SJSA1 (cell line): ENCODE results near the gene PPCDC. TPM values are rescaled to one million over a fixed set of nuclear protein-coding genes. Genes with fewer than 3 reads are reported as not detected.

Experiments
- DNase-seq, 2 experiments: peaks; one replicate each; pipeline ENCODE4 v3.0.0-alpha.2; 2015 to 2020; ENCODE audit warnings: low spot score in 2 of 2, low read depth in 1 of 2
- H3K27ac ChIP-seq: fragments of 250-450 bp; sonication (Bioruptor Pico); 2 replicates; pipeline ENCODE4 v1.5.1; 2020; ENCODE audit warnings: mild to moderate bottlenecking, moderate library complexity
- H3K27me3 ChIP-seq: fragments of 250-450 bp; sonication (Bioruptor Pico); replicated peaks from 2 replicates; pipeline ENCODE4 v1.5.1; 2020; ENCODE audit warnings: mild to moderate bottlenecking, moderate library complexity
- H3K36me3 ChIP-seq: fragments of 250-450 bp; sonication (Bioruptor Pico); 2 replicates; pipeline ENCODE4 v1.5.1; 2020; ENCODE audit warnings: mild to moderate bottlenecking
- H3K4me1 ChIP-seq: fragments of 250-450 bp; sonication (Bioruptor Pico); replicated peaks from 2 replicates; pipeline ENCODE4 v1.6.1; 2021; ENCODE audit warnings: mild to moderate bottlenecking
- H3K4me3 ChIP-seq: fragments of 250-450 bp; sonication (Bioruptor Pico); 2 replicates; pipeline ENCODE4 v1.5.1; 2020; ENCODE audit warnings: mild to moderate bottlenecking
- H3K9me3 ChIP-seq: fragments of 250-450 bp; sonication (Bioruptor Pico); replicated peaks from 2 replicates; pipeline ENCODE4 v1.5.1; 2020; ENCODE audit warnings: mild to moderate bottlenecking
- total RNA-seq: library from RNA; depleted of rRNA; stranded (reverse); fragments of >200 nt; shearing (Covaris generic); gene quantifications from 2 replicates; pipeline ENCODE4 v1.2.3, GENCODE V29; 2014; rRNA removed

PPCDC gene, protein sequence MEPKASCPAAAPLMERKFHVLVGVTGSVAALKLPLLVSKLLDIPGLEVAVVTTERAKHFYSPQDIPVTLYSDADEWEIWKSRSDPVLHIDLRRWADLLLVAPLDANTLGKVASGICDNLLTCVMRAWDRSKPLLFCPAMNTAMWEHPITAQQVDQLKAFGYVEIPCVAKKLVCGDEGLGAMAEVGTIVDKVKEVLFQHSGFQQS
- total RNA-seq = 12.9 and 25.0 TPM in 2 replicates

DNA sequence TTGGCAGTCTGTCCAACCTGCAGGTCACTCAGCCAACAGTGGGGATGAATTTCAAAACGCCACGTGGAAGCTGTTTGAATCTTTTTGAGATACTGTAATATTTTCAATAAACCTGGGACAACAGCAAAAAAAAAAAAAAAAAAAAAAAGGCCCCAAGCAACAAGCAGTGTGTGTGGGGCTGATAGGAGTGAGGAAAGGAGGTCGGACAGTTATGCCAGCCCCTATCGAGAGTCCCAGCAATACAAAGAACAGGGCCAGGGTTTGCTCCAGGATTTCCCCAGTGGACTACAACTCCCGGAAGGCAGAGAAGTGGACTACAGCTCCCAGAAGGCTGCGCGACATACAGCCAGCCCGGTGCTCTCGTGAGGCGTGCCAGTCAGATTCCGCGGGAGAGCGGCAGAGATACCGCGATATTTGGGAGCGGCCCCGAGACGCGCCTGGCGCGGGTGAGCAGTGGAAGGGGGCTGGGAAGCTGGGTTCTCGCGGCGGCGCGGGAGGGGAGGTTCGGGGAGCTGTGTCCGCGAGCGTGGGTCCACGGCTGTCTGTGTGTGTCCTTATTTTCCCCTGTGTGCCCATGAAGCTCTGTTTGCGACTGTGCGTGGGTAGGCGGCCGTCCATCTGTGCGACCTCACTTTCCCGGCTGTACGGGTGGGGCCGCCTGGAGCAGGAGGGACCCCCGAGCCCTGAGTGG is at the start of gene PPCDC:
PPCDC (plus strand) TSS at position 410 of the 691 bp plus-strand sequence. CDS start 4,729 bp downstream, outside the sequence.
- peaks cover 7% of the 10 kb centered on the region; the same call in 1 of the 2 replicates for H3K36me3 ChIP-seq
- peak within 1 kb of the TSS; percentile 70 for H3K27ac ChIP-seq
- H3K4me1 ChIP-seq = no peaks in the 10 kb centered on the region
- DNase-seq = peak; percentile 90 to 97
- H3K4me3 ChIP-seq = peak within 1 kb of the TSS; percentile 78
- no peaks in the 10 kb centered on the region for H3K9me3 ChIP-seq
- no peaks in the 10 kb centered on the region for H3K27me3 ChIP-seq

DNA sequence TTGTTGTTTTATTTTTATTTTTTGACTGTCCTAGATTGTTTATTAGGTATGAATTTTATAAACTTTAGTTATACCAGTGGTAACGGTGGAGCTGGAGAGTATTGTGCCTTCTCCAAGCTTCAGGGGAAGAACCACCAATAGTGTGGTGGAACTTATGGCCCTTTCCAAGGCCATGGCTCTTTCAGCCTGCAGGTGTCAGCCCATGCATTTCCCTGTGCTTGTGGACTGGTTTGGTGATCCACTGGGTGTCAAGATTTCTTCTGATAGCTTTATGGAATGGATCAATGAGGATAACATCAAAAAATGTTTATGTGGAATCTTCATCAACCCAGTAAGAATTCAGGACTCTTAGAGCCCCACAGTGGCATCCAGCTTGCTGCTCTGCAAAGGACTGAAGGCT is 47.2 kb upstream of the PPCDC start:
- Histone ChIP-seq H3K27me3 (peaks cover 3% of the 10 kb centered on the region; the same call in 1 of the 2 replicates), H3K9me3 (no peaks in the 10 kb centered on the region), H3K4me1 (peaks cover 5% of the 10 kb centered on the region), H3K4me3 (no peak overlapping the region), H3K27ac (no peak overlapping the region), H3K36me3 (no peaks in the 10 kb centered on the region)
- no peak for DNase-seq

- Histone ChIP-seq H3K9me3 (no peaks in the 10 kb centered on the region), H3K36me3 (no peaks in the 10 kb centered on the region), H3K27me3 (peaks cover 3% of the 10 kb centered on the region; the same call in 1 of the 2 replicates), H3K4me1 (peaks cover 5% of the 10 kb centered on the region), H3K27ac (no peak overlapping the region), H3K4me3 (no peak overlapping the region)
- no peak for DNase-seq
Observed at GRCh38 chr15:74977599-74977998, 45.8 kb upstream of the PPCDC start.

DNA sequence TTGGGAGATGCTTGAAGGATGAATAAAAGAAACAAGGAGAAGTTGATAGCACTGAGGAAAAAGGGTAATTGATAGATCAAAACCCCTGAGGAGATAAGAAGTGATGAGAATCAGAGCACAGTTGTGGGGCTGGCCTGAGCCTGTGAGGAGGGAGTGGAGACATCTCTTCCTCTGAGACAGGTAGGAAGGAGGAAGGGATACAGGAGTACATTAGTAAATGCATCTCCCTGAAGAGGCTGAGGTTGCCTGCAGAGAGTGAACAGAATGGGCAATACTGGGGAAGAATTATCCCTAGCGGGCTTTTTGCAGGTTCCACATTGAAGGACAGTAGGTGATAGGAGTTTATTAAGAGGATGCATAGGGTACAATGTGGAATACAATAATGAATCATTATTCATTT is 45.3 kb upstream of the PPCDC start:
- peaks cover 3% of the 10 kb centered on the region; the same call in 1 of the 2 replicates for H3K27me3 ChIP-seq
- H3K9me3 ChIP-seq = no peaks in the 10 kb centered on the region
- no peak overlapping the region for H3K27ac ChIP-seq
- H3K4me3 ChIP-seq = no peak overlapping the region
- DNase-seq = no peak
- peaks cover 5% of the 10 kb centered on the region for H3K4me1 ChIP-seq
- no peaks in the 10 kb centered on the region for H3K36me3 ChIP-seq

DNA sequence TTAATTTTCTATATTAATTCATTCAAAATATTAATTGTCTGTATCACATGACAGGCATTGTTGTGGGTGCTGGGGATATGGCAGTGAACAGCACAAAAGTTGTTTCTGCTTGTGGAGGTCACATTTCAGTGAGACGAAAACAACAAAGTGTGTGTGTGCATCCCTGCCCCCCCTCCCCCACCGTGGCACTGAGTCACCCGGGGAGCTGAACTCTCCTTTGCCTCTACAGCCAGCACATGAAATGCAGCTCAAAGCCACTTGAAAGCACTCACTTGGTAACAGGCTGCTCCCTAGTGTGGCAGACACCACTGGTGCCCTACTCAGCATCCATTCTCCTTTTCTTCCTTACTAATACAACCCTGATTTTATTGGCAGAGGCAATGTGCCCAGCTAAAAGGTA is 44.9 kb upstream of the PPCDC start:
- H3K4me3 ChIP-seq = no peak overlapping the region
- H3K27ac ChIP-seq = no peak overlapping the region
- peaks cover 5% of the 10 kb centered on the region for H3K4me1 ChIP-seq
- DNase-seq = peak in 1 of 2 experiments; percentile 69
- H3K27me3 ChIP-seq = peaks cover 3% of the 10 kb centered on the region; the same call in 1 of the 2 replicates
- no peaks in the 10 kb centered on the region for H3K9me3 ChIP-seq
- no peaks in the 10 kb centered on the region for H3K36me3 ChIP-seq

DNA sequence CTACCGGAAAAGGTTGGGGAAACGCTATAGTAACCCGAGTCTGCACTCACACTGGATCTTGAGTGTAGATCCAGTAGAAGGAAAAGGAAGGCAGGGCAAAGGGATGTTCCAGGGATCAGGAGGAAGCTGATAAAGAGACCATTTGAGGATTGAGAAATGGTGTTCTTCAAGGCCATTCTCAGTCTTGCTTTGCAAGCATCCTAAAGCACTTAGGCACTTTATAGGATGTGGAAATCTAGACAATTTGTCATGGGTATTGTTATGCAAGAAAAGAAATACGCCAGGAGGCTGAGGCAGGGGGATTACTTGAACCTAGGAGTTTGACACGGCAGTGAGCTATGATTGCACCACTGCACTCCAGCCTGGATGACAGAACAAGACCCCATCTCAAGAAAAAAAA is 41.2 kb upstream of the PPCDC start:
- Histone ChIP-seq H3K27me3 (peaks cover 23% of the 10 kb centered on the region), H3K4me3 (no peak overlapping the region), H3K27ac (no peak overlapping the region), H3K36me3 (no peaks in the 10 kb centered on the region), H3K4me1 (peaks cover 5% of the 10 kb centered on the region), H3K9me3 (no peaks in the 10 kb centered on the region)
- DNase-seq = no peak

DNA sequence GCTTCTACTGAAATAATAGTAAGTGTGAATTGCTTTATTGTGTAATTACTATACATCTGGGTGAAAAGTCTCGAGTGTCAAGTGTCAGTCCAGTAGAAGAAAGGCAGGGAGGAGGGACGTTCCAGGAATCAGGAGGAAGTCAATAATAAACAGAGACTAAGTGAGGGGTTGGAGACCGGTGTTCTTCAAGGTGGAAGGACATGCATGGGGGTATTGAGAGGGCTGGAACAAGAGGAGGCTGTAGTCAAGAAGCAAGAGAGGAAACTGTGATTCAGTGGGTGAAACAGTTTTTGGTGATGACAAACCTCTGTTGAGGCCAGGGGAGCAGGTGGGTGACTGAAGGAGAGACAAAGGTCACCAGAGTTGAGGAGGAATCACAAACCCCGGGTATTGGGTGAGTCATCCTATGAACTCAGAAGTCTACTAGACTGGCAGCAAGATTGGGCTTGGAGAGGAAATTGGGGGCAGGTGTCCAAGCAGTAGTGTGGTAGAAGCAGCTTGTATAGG is 39.6 kb upstream of the PPCDC start:
- Histone ChIP-seq H3K27me3 (peaks cover 20% of the 10 kb centered on the region), H3K36me3 (no peaks in the 10 kb centered on the region), H3K27ac (no peak overlapping the region), H3K4me1 (peaks cover 1% of the 10 kb centered on the region), H3K4me3 (no peak overlapping the region), H3K9me3 (0 out of 2 replicates have a peak, but pooled peaks cover 2% of the 10 kb centered on the region)
- DNase-seq = no peak

DNA sequence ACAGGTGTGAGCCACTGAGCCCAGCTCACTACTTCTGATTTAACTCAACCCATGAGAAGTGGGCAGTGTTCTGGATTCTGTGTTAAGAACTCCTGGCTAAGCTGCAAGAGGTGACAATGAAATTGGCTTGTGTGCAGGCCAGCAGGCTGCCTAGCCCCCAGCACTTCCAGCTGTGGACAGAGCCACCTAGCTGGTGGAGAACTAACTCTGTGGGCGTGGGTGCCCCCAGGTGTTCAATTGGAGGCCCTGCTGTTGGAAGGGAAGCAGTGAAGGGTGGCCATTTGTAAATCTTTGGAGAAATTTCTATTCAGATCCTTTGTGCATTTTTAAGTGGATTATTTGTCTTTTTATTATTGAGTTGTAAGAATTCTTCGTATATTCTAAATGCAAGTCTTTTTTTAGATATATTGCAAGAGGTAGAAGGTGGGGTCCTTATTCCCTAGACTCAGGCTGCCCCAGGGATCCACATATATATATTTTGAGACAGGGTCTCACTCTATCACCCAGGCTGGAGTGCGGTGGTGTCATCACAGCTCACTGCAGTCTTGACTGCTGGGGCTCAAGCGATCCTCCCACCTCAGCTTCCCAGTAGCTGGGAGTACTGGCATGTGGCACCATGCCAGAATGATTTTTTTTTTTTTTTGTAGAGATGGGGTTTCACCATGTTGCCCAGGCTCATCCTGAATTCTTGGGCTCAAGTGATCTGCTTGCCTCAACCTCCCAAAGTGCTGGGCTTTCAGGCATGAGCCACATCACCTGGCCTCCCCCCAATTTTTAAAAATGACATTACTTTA is 35.2 kb upstream of the PPCDC start:
- H3K27me3 ChIP-seq = peaks cover 24% of the 10 kb centered on the region
- DNase-seq = peak in 1 of 2 experiments; percentile 12
- no peaks in the 10 kb centered on the region for H3K4me1 ChIP-seq
- H3K4me3 ChIP-seq = no peak overlapping the region
- 0 out of 2 replicates have a peak, but pooled peaks cover 2% of the 10 kb centered on the region for H3K9me3 ChIP-seq
- no peaks in the 10 kb centered on the region for H3K36me3 ChIP-seq
- H3K27ac ChIP-seq = no peak overlapping the region

DNA sequence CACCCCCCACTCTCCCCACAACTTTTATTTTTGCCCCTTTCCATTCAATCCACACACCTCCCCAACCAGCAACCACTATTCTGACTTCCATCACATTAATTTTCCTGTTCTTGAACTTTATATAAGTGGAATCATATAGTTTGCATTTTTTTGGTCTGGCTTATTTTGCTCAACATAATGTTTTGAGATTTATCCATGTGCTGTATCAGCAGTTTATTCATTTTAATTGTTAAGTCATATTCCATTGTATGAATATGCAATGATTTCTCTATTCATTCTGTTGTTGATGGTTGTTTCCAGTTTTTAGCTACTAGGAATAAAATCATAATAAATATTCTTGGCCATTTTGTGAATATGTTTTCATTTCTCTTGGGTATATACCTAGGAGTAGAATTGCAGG is 33.9 kb upstream of the PPCDC start:
- H3K27ac ChIP-seq = no peak overlapping the region
- no peaks in the 10 kb centered on the region for H3K4me1 ChIP-seq
- 0 out of 2 replicates have a peak, but pooled peaks cover 2% of the 10 kb centered on the region for H3K9me3 ChIP-seq
- peaks cover 20% of the 10 kb centered on the region for H3K27me3 ChIP-seq
- H3K36me3 ChIP-seq = no peaks in the 10 kb centered on the region
- DNase-seq = no peak
- no peak overlapping the region for H3K4me3 ChIP-seq

DNA sequence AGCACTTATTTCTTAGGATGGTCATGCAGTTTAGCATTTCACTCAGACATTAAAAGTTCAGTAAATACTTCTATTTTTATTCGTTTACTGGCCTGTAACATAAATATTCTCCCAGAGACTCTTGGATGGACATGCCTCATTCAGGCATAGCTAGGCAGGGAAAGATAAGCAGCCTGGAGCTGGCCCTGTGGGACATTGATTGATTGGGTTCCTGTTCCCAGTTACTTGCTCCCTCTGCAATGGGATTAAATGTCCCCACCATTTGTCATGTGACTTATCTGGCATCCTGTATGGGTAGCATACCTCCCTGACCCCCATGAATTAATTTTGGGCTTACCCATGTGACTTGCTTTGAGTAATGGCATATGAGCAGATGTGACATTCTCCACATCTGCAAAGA is 30.8 kb upstream of the PPCDC start:
- no peak for DNase-seq
- Histone ChIP-seq H3K4me3 (no peak overlapping the region), H3K9me3 (0 out of 2 replicates have a peak, but pooled peaks cover 2% of the 10 kb centered on the region)

GRCh38 chr15:74994236-74994635 is 29.2 kb upstream of the PPCDC start:
- Histone ChIP-seq H3K27me3 (peaks cover 13% of the 10 kb centered on the region), H3K4me1 (peaks cover 6% of the 10 kb centered on the region; the same call in 1 of the 2 replicates), H3K36me3 (no peaks in the 10 kb centered on the region), H3K27ac (no peak overlapping the region), H3K9me3 (no peaks in the 10 kb centered on the region), H3K4me3 (no peak overlapping the region)
- no peak for DNase-seq

More for the DNA sequence above, 30.8 kb upstream of the PPCDC start:
- H3K27ac ChIP-seq = no peak overlapping the region
- H3K36me3 ChIP-seq = no peaks in the 10 kb centered on the region
- H3K27me3 ChIP-seq = peaks cover 13% of the 10 kb centered on the region
- peaks cover 6% of the 10 kb centered on the region; the same call in 1 of the 2 replicates for H3K4me1 ChIP-seq

DNA sequence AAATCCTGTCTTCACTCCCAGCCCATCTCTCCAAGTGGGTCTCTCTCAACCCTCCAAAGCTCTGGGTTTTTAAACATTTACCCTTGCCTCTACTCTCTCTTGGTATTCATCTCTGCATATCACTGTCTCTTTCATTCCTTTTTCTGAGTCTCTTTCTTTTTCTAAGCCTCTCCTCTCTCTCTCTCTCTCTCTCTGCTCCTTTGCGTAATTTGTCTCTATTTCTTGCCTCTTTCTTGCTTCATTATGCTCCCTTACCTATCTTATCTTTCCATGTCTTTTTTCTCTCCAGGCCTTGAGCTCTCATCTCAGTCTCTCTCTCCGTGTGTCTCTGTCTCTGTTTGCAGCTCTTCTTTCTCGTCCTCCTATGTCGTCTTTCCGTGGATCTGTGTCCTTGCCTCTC is 28.7 kb upstream of the PPCDC start:
- H3K4me3 ChIP-seq = no peak overlapping the region
- DNase-seq = no peak
- no peak overlapping the region for H3K27ac ChIP-seq

DNA sequence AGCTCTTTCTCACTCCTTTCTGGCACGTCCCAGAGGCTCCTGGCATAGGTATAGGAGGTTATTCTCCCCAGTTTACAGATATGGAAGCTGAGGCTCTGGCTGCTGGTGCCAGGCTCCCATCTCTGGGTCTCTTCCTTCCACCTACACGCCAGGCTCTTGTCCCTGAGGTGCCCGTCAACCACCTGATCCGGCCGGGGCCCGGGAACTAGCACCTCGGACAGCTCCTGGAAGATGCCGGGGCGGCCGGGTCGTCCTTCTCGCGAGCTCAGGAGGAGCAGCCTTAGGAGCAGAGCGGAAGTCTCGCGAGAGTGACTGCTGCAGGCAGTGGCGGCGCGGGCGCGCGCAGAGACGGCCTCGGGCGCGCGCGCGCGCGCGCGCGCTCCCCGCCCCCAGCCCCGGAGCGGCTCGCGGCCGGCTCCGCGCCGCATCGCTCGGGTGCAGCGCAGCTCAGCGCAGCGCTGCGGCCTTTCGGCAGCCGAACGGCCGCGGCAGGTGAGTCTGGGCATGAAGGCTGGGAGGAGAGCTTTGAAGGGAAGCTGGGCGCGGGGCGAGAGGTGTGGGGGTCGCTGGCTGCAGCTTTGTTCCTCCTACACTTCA is 28.1 kb upstream of the PPCDC start, which contains the start of gene SCAMP5:
SCAMP5 (plus strand) TSS at position 382 of the 597 bp plus-strand sequence. CDS start 16,277 bp downstream, outside the sequence.
- peak within 1 kb of the TSS; percentile 43 for H3K4me3 ChIP-seq
- peaks cover 12% of the 10 kb centered on the region for H3K27me3 ChIP-seq
- H3K27ac ChIP-seq = no peak within 1 kb of the TSS
- DNase-seq = peak; percentile 64 to 94
- peaks cover 6% of the 10 kb centered on the region; the same call in 1 of the 2 replicates for H3K4me1 ChIP-seq
- H3K9me3 ChIP-seq = no peaks in the 10 kb centered on the region
- H3K36me3 ChIP-seq = no peaks in the 10 kb centered on the region

More for the DNA sequence above, 28.7 kb upstream of the PPCDC start:
- H3K9me3 ChIP-seq = no peaks in the 10 kb centered on the region
- H3K27me3 ChIP-seq = peaks cover 13% of the 10 kb centered on the region
- no peaks in the 10 kb centered on the region for H3K36me3 ChIP-seq
- H3K4me1 ChIP-seq = peaks cover 6% of the 10 kb centered on the region; the same call in 1 of the 2 replicates
